GM18507 (cell line): ENCODE measurements around the gene EPB41L4A.
"Not testable (repeated sequence)": the region's sequence is repeated elsewhere in the genome, so short reads cannot be mapped to it uniquely, and the experiment has no call there.

Experiments
- DNase-seq: peaks from one replicate; pipeline ENCODE4 v3.0.0; 2011; ENCODE audit warnings: low read depth; ENCODE audit not compliant: insufficient read length; ENCODE audit errors: extremely low spot score
- FAIRE-seq: peaks from 2 replicates; lab custom pipeline; 2011; peaks lifted over from hg19 to GRCh38; lab: Jason Lieb, UNC

EPB41L4A gene

GRCh38 chr5:112227911-112228631 is 191.0 kb downstream of the EPB41L4A start:
- DNase-seq (no peak), FAIRE-seq (no peak)

GRCh38 chr5:112226215-112226614 is 192.9 kb downstream of the EPB41L4A start:
- FAIRE-seq (no peak), DNase-seq (no peak)

- DNase-seq, FAIRE-seq: not testable (repeated sequence)
These were observed 196.1 kb downstream of the EPB41L4A start for GRCh38 chr5:112222997-112223396.

DNA sequence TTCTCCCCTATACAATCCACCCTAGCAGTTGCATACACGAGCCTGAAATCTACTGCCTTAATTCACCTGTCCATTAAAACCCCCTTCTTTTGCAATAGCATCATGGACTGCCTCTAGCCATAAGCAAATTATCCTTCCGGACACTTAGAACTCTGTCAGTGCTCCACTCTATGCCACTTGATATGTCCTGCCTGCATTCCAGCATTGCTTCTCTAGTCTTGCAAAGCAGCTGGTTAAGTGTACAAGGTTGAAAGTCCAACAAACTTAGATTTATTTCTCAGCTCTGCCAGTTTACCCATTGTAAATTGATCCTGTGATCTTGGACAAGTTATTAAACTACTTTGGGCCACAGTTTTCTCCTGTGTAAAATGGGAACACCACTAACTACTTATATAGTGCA is 197.9 kb downstream of the EPB41L4A start:
- FAIRE-seq (no peak), DNase-seq (no peak)

GRCh38 chr5:112219000-112219399 is 200.1 kb downstream of the EPB41L4A start:
- no peak for FAIRE-seq

GRCh38 chr5:112217843-112218579 is 201.1 kb downstream of the EPB41L4A start:
- FAIRE-seq: no peak
- DNase-seq: no peak

More at GRCh38 chr5:112219000-112219399, 200.1 kb downstream of the EPB41L4A start:
- DNase-seq: no peak

GRCh38 chr5:112216140-112216539 is 202.9 kb downstream of the EPB41L4A start:
- DNase-seq (no peak), FAIRE-seq (no peak)

- FAIRE-seq: no peak
These were observed 208.6 kb downstream of the EPB41L4A start for GRCh38 chr5:112210430-112211005.

DNA sequence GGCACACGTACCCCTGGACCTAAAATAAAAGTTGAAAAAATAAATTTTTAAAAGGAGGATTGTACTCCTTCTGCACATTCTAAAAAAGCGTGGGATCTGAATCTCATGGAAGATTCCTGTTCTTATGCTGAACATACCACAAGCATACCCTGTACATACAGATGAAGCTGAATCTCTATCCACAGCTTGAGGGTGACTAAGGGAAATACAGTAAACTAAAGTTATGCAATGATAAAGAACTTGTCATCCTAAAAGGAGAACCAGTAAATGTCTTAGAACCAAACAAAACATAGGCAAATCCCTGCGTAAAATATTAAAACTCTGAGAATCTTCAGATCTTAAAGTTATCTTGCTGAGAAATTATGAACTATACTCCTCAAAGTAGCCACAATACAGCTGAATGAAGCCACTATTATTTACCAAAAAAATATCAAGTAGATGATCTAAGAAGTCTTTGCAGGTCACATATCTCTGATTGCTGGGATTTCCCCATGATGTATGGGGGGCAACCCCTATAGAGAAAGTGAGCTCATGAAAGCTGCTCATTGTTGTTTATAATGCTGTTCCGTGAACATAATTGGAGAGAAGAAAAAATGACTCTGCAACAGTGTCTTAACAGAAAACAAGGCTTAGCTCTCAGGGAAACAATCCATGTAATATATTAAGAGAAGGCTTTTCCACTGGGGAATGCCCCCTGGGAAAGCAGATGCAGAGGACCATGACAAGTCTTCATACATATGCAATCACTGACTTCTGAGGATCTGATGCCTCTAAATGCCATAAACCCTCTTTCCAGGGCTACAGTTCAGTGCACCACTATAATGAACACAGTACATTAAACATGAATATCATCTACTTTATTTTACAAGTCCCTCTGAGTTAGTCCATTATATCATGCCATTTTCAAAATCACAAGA is 210.1 kb downstream of the EPB41L4A start:
- FAIRE-seq (no peak), DNase-seq (no peak)

More at GRCh38 chr5:112210430-112211005, 208.6 kb downstream of the EPB41L4A start:
- DNase-seq: no peak

DNA sequence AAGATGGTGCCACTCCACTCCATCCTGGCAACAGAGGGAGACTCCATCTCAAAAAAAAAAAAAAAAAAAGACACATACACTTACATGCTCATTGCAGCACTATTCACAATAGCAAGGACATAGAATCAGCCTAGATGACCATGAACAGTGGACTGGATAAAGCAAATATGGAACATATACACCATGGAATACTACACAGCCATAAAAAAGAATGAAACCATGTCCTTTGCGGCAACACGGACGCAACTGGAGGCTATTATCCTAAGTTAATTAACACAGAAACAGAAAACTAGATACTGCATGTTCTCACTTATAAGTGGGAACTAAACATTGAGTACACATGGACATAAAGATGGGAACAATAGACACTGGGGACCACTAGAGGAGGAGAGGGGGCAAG is 210.9 kb downstream of the EPB41L4A start:
- FAIRE-seq, DNase-seq: not testable (repeated sequence)

- no peak for FAIRE-seq
- DNase-seq: no peak
These were observed 213.2 kb downstream of the EPB41L4A start for GRCh38 chr5:112205846-112206245.

GRCh38 chr5:112203229-112203628 is 215.8 kb downstream of the EPB41L4A start:
- DNase-seq (no peak), FAIRE-seq (no peak)

DNA sequence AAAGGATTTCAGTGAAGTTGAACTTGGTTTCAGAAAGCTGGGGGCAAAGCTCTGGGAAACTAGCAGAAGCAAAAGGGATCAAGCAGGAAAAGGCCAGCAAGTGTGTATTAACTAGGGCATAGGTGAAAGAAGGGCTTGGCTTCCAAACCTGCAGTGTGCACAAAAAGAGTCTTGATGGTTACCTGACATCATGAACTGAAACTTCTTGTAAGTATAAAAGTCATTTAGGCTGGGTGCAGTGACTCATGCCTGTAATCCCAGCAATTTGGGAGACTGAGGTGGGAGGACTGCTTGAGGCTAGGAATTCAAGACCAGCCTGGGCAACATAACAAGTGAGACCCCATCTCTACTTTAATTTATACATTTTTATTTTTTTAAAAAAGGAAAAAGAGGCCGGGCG is 216.4 kb downstream of the EPB41L4A start:
- DNase-seq (no peak), FAIRE-seq (no peak)

DNA sequence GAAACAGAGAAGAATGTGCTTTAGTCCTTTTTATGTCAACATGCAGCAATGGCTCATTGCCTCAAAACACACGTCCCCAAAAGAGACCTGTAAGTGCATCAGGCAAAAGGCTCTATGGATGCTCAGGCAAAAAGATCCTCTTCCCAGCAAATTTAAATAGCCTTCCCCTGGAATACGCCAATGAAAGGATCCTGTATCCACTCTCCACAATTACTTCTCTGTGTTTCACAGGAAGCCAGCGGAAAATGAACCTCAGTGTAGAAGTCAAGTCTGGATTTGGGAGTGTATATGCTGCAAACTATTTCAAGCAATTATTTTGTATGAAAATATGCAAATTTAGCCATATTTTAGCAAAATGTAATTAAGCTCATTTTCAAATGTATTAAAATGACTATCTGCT is 217.9 kb downstream of the EPB41L4A start:
- no peak for DNase-seq
- no peak for FAIRE-seq

GRCh38 chr5:112200131-112200530 is 218.9 kb downstream of the EPB41L4A start:
- FAIRE-seq: no peak

GRCh38 chr5:112196584-112196983 is 222.5 kb downstream of the EPB41L4A start:
- FAIRE-seq: no peak

More at GRCh38 chr5:112200131-112200530, 218.9 kb downstream of the EPB41L4A start:
- no peak for DNase-seq

GRCh38 chr5:112195924-112196323 is 223.2 kb downstream of the EPB41L4A start:
- DNase-seq: no peak
- FAIRE-seq: no peak

More at GRCh38 chr5:112196584-112196983, 222.5 kb downstream of the EPB41L4A start:
- DNase-seq: no peak

GRCh38 chr5:112192866-112193265 is 226.2 kb downstream of the EPB41L4A start:
- DNase-seq: no peak
- no peak for FAIRE-seq

DNA sequence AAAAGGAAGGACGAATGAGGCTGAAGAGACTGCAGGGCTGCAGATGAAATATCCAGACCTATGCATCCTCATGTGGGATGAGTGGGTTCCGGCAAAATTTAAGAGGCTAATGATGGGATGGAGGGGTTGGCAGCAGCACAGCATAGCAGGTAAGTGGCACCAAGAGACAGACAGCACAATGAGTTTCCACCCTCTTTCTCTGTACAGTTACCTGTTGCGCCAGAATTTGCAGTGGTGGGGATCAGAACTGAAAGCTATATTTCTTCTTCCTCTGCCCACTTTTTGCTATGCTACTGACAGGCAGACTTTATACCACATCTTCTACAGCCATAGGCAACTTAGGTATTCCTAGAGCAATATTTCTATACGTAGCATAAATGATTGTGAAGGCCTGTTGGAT is 227.0 kb downstream of the EPB41L4A start:
- FAIRE-seq (no peak), DNase-seq (no peak)
